Measurements from ENCODE around the gene ARHGEF25.
A peak's percentile ranks its signal among the peaks of the same experiment; 100 is the strongest.

ARHGEF25 gene

DNA sequence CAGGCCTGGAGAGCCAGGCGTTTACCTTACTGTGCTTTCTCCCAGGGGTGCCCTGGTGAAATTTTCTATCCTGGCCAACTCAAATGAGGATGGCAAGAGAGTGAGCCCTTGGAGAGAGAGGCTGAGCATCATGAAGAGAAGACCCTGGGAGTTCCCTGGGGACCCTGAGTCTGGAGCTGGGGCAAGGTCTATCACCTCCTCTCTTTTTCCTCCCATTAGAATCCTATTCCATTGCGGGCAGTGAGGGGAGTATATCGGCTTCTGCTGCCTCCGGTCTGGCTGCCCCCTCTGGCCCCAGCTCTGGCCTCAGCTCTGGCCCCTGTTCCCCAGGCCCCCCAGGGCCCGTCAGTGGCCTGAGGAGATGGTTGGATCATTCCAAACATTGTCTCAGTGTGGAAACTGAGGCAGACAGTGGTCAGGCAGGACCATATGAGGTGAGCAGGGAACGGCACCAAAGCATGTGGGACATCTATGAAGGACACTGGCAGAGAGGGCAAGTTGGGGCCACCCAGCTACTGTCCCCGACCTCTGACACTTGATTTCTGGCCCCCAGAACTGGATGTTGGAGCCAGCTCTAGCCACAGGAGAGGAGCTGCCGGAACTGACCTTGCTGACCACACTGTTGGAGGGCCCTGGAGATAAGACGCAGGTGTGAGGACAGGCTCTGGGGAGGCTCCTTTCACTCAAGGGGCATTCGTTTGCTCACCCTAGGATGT lies 1.6 kb downstream of the ARHGEF25 start:
- TF ChIP-seq, protein P1, sequence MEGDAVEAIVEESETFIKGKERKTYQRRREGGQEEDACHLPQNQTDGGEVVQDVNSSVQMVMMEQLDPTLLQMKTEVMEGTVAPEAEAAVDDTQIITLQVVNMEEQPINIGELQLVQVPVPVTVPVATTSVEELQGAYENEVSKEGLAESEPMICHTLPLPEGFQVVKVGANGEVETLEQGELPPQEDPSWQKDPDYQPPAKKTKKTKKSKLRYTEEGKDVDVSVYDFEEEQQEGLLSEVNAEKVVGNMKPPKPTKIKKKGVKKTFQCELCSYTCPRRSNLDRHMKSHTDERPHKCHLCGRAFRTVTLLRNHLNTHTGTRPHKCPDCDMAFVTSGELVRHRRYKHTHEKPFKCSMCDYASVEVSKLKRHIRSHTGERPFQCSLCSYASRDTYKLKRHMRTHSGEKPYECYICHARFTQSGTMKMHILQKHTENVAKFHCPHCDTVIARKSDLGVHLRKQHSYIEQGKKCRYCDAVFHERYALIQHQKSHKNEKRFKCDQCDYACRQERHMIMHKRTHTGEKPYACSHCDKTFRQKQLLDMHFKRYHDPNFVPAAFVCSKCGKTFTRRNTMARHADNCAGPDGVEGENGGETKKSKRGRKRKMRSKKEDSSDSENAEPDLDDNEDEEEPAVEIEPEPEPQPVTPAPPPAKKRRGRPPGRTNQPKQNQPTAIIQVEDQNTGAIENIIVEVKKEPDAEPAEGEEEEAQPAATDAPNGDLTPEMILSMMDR (conservative IDR thresholded peaks at IDR 0.05; ENCODE audit: control insufficient read depth, insufficient read depth, low read depth, low read length) = no peak
- no peak for DNase-seq (ENCODE audit: low read depth)
- no peak overlapping the region for H3K4me3 ChIP-seq (ENCODE audit: control insufficient read depth, low read depth, low read length)

DNA sequence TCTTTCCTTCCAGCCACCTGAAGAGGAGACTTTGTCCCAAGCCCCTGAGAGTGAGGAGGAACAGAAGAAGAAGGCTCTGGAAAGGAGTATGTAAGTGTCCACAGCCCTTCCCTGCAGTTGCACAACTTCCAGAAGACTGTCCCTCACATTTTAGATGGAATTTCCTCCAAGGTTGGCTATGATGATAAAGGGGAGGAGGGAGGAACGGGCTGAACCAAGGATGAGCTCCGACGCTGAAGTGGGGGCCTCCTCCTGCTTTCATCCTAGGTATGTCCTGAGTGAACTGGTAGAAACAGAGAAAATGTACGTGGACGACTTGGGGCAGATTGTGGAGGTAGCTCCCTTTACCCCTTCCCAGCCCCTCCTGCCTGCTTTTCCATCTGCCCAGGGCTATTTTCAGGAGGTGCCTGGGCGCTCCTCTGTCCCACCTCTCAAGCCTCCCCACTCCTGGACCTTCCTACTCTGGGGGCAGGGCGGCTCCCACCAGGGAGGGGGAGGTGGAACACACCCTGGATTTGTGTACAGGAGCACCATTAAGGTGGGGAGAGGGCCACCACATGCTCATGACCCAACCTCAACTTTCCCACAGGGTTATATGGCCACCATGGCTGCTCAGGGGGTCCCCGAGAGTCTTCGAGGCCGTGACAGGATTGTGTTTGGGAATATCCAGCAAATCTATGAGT lies 2.3 kb downstream of the ARHGEF25 start:
- H3K4me3 ChIP-seq (ENCODE audit: control insufficient read depth, low read depth, low read length) = no peak overlapping the region
- TF ChIP-seq, protein P1 (conservative IDR thresholded peaks at IDR 0.05; ENCODE audit: control insufficient read depth, insufficient read depth, low read depth, low read length) = no peak

DNA sequence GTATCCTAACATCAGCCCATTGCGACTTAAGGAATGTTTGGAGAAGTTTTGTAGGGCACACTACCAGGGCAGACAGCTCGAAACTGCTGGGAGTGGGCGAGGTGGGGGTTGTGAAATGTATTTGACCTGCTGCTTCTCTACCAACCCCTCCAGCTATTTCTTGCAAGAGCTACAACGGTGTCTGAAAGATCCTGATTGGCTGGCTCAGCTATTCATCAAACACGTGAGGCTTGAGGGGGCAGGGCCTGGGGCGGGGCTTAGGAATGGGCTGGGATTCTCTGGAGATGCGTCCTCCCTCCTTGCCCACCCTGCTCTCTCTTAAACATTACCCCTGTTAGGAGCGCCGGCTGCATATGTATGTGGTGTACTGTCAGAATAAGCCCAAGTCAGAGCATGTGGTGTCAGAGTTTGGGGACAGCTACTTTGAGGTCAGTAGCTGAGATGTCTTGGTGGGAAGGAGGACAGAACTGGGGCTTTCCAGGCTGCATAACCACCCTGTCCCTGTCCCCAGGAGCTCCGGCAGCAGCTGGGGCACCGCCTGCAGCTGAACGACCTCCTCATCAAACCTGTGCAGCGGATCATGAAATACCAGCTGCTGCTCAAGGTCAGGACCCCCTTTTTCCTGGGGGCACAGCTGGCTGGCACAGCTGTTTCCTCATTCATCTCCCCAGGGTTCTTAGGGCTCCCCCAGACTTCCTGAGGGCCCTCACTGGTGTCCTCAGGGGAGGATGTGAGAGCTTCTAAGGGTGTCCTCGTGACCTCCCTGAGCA lies 3.1 kb downstream of the ARHGEF25 start:
- DNase-seq (ENCODE audit: low read depth) = peak; percentile 47
- TF ChIP-seq, protein P1 (conservative IDR thresholded peaks at IDR 0.05; ENCODE audit: control insufficient read depth, insufficient read depth, low read depth, low read length) = no peak
- no peak overlapping the region for H3K4me3 ChIP-seq (ENCODE audit: control insufficient read depth, low read depth, low read length)

More for the DNA sequence above, 2.3 kb downstream of the ARHGEF25 start:
- DNase-seq (ENCODE audit: low read depth) = no peak

DNA sequence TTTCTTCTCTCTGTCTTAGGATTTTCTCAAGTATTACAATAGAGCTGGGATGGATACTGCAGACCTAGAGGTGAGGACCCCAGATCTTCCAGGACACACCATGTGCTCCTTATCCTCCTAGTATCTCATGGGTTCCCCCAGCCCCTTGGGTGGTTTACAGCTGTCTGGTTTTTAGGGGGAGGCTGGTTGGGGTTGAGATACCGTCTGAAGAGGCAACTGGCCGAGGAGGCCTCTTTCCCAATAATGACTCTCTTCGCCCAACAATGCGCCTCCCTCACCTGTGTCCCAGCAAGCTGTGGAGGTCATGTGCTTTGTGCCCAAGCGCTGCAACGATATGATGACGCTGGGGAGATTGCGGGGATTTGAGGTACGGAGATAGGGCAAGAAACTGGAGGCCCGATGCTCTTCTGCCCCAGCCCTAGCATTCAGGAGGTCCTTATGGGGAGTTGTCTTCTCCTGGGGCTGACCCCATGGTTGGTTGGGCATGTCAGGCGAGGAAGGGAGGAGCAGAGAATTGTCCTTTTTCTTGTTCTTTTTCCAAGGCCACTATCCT lies 3.8 kb downstream of the ARHGEF25 start:
- TF ChIP-seq, protein P1 (conservative IDR thresholded peaks at IDR 0.05; ENCODE audit: control insufficient read depth, insufficient read depth, low read depth, low read length) = no peak
- no peak for DNase-seq (ENCODE audit: low read depth)
- no peak overlapping the region for H3K4me3 ChIP-seq (ENCODE audit: control insufficient read depth, low read depth, low read length)

DNA sequence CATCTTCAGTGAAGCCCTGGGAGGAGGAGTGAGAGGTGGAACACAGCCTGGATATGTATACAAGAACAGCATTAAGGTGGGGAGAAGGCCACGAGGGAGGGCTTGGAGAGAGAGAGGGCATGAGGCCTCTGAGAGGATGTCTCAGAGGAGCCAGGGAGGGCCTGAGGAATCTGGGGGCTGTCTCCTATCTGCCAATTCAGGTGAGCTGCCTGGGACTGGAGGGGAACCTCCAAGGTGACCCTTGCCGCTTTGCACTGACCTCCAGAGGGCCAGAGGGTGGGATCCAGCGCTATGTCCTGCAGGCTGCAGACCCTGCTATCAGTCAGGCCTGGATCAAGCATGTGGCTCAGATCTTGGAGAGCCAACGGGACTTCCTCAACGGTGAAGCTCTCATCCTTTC lies 4.4 kb downstream of the ARHGEF25 start:
- DNase-seq (ENCODE audit: low read depth) = no peak
- no peak overlapping the region for H3K4me3 ChIP-seq (ENCODE audit: control insufficient read depth, low read depth, low read length)
- TF ChIP-seq, protein P1 (conservative IDR thresholded peaks at IDR 0.05; ENCODE audit: control insufficient read depth, insufficient read depth, low read depth, low read length) = no peak

DNA sequence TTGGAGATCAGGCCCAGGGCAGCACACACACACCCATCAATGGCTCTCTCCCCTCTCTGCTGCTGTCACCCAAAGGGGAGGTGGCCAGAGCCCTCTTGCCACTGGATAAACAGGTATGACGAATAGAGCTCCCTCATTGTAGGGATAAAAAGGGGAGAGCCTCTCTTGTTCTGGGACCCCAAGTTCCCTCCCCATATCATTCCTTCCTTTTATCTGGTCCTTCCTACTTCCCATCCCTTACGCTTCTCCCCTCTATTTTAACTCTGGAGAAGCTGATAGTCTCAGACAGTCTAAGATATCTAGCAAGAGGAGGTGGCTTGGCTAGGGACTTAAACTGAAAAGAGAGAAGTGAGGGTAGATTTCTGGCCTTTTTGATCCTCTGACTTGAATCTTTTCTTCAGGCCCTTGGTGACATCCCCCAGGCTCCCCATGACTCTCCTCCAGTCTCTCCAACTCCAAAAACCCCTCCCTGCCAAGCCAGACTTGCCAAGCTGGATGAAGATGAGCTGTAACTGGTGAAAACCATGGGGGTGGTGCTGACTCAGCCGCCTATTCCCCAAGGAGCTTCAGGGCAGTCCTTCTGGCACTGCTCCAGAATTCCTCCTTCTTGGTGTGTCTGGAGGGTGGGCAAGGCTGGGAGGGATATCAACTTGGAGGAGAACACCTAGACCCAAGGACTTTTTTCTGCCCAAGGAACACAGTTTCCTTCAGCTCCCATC lies 5.3 kb downstream of the ARHGEF25 start:
- H3K4me3 ChIP-seq (ENCODE audit: control insufficient read depth, low read depth, low read length) = no peak overlapping the region
- TF ChIP-seq, protein P1 (conservative IDR thresholded peaks at IDR 0.05; ENCODE audit: control insufficient read depth, insufficient read depth, low read depth, low read length) = no peak
- DNase-seq (ENCODE audit: low read depth) = peak; percentile 88

All from fibroblast of mammary gland (primary cell).